NCI-H748 (cell line): Measurements from ENCODE around the gene SLC8A1.

Experiments used
- DNase-seq: peaks from one replicate; lab custom pipeline; 2025; ENCODE audit not compliant: unreplicated experiment; lab: John Stamatoyannopoulos, UW

Gene SLC8A1

DNA sequence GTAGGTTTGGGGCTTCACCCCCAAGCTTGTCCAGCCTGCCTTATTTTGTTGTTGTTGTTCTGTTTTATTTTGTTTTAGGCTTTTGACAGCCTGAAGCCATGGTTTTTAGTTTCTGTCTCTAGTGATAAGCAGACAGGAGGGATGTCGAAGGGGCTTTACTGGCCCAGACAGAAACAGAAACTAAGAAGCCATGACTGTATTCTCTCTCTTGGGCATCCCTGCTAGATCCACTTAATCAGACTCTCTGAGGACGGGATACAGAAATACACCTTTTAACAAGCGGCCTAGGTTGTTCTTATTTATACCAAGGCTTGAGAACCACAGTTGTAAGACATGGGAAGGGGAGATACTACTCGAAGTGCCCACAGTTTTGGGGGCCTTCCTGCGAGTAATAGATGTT is 330.9 kb downstream of the SLC8A1 start:
- DNase-seq = no peak

GRCh38 chr2:40120026-40120425 is 331.9 kb downstream of the SLC8A1 start:
- DNase-seq = no peak

- DNase-seq = peak; percentile 59
Observed at GRCh38 chr2:40118622-40119021, 333.3 kb downstream of the SLC8A1 start.

- no peak for DNase-seq
Observed at GRCh38 chr2:40115894-40116293, 336.0 kb downstream of the SLC8A1 start.

DNA sequence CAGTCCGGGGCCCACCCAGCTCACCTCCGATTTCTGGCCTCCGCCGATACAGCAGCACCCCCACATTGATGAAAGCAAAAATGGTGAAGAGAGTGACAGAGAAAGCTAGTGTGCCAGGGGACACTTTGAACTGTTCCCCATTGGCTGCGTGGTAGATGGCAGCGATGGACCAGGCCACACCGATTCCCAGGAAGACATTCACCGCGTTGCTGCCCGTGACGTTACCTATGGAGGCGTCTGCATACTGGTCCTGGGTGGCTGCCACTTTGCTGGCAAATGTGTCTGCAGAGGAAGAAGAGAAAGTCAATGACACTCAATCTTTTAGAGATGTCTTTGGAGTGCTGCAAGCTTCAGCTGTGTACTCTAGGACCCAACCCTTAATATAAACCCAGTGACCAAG is 336.5 kb downstream of the SLC8A1 start:
- no peak for DNase-seq

- DNase-seq = peak; percentile 2
Observed at GRCh38 chr2:40113997-40114396, 337.9 kb downstream of the SLC8A1 start.

DNA sequence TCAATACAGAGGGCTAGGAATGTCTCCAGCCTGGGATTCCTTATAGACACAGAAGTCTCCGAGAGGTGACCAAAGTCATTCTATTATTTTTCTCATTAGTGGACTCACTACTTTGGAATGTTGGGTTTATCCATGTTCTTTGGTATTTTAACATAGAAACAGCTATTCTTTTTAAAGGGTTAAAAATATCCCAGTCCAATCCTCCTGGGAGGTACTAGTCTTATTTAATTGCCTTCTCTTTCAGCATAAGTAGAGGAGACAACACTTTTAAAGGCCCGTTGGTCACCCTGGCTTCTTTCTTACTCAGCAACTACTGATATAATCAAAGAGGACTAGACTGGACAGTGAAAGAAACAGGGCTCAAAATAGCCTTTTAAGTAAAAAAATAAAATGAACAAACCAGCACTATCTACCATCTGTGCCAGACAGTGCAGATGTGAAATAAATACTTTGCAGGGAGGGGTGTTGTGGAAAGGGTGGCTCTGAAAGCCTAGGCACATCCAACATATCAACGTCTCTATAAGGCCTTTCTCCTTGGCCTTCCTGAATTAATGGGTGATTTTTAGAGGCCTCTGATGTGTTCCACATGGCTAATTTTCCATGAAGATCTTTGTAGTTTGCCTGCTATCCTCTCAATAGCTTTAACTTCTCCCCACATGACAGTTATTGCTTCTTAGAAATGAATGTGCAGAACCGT is 338.5 kb downstream of the SLC8A1 start:
- DNase-seq = no peak

DNA sequence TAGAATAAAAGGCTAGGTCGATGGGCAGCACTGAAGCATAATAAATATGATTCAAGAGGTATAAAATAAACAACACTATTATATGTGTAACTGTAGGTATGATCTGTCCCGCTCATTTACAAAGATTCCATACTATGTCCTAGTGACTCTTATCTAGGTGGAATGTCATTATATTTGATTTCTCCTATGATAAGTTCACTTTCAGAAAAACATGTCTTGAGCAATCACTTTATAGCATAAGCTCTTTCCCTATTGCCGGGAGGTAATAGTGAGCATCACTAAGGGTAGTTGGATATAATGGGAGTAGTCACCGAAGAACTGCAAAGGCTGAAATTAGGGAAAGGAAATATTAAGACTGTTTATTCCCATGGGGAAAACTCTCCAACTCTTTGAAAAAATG is 342.5 kb downstream of the SLC8A1 start:
- no peak for DNase-seq

DNA sequence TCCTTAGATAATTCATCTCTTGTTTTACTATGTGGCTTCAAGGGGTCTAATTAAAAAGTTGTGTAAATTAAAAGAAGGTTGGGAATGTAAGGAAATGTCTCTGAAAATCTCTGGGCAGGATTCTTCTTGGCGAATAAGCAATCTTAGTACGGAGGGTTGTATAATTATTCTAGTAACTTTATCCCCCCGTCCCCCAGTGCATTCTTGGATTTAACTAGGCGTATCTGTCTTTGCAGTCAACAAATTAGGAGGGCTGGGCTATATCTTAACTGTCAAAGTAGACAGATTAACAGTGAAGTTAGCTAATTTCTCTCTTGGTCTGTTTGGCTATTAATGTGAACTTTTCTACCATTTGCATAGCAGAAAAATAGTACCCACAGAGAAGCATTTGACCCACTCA is 343.0 kb downstream of the SLC8A1 start:
- DNase-seq = no peak

DNA sequence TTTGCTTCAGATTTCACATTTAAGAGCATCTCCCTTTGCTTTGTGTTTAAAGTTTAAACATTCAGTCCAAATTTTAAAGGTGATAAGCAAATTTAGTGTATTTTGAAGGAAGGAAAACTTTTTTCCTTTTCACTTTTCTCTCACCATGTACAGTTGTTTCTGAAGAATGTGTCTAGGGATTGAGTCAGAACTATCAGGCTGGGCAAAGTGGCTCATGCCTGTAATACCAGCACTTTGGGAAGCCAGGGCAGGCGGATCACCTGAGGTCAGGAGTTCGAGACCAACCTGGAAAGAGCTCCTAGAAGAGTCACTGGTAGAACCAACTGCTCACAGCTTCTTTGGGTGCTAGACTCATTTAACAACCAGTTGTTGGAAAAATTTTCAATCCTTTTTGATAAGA is 345.8 kb downstream of the SLC8A1 start:
- DNase-seq = no peak

DNA sequence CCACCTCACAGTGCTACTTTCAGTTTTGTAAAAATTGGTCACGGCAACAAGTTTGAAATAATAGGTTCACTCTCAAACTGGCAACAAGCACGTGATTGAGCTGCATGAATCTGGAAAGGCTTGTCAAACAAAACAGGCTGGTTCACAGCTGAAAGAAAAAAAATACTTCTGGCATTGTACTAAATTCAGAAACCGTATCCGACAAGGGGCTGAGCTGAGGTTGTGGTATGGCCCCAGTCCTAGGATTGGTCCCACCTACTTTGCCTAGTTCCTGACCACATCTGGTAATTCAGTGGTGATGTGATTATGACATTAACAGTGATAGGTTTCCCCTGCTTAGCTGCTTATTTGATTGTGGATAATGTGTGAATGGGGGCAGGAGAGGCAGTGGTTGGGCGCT is 346.3 kb downstream of the SLC8A1 start:
- no peak for DNase-seq

- DNase-seq = no peak
Observed at GRCh38 chr2:40103590-40103989, 348.3 kb downstream of the SLC8A1 start.

GRCh38 chr2:40103163-40103562 is 348.7 kb downstream of the SLC8A1 start:
- DNase-seq = no peak

GRCh38 chr2:40102447-40102846 is 349.4 kb downstream of the SLC8A1 start:
- DNase-seq = no peak

DNA sequence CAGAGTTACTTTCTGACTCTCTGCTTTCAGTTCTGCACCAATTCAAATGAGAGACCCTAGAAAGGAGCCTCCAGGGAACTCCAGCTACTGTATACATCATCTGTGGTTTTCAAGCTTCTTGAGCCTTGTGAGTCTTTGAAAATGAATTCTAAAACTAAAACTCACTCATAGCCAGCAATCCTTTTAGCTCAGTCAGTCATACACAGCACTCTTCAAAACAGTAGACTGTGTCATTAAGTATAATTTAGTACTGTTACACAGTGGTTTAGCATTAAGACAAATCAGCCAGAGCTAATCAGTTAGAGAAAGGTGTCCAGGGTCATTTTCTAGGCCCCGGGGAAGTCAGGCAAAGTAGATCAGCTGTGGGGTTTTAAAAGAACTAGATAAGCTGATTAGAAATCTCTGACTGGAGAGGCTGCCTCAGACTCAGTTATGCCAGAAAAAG is 350.7 kb downstream of the SLC8A1 start:
- DNase-seq = peak; percentile 4

GRCh38 chr2:40100676-40101075 is 351.2 kb downstream of the SLC8A1 start:
- no peak for DNase-seq

DNA sequence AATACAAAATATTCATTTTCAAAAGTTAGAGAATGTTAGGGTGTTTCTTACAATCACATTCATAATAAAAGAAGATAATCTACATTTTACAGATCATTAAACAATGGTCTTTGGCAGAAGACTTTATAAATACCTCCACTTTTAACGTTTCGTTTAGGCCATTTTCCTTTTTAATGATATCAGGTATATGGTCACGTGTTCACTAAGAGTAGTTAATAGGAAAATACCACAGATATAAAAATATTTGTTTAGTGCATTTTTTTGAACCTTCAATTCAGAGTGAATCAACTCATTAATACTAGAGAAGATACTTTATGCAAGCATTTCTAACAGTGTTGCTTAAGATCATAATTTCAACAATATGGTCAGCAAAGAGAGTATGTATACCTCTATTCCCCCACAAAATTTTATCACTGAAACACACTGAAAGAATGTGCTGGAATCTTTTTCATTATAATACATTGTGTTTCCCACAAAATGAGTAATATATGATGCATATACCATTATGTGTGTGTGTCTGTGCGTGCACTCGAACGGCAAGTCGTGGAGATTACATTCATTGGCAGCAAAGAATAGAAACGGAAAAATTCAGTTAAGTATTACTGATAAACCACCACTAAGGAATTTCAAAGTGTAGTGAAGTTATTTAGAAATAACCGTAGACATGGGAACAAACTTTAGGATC is 353.0 kb downstream of the SLC8A1 start:
- DNase-seq = no peak

DNA sequence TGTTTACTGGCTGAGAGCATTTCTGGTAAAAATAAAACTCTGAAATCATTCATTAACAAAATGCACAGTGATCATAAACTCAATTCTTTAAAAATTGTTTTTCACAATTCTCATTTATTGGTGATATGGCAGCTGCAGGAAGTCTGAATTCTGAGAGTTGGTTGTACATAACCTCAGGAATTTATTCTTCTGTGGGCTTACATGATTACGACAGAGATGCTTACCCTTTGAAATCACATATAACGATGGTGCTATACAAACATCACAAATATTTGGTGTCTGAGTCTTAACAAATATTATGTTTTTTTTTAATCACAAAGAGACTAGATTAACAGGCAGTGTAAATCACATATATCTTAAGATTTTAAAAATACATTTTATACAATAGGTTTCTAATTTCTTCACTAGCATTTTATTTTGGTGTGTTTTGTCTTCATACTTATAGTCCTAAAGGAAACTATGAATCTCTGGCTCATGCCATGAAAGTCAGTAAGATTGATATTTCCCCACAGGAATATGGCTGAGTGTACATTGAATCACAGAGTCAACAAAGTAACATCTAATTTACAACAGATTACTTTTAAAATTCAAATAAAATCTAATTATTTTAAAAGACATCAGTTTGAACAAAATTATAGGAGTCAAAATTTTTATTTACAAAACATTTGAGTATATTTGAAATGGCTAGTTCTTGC is 354.1 kb downstream of the SLC8A1 start:
- no peak for DNase-seq

DNA sequence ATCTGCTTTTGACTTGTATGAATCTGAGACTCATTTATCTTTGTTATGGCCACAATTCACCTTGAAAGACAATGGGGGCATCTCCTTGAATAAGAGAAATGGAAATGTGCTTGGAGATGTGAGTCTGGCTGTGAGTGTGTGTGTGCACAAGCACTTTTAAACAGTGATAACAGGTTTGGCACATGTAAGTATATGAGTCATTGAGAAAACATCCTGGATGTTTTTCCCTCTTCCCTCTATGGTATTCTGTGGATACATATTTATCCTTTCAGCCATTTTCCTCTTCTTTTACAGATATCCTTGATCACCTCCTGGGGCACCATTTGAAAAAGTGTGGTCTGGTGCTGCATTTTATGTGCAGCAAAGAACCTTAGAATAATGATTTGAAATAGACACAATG is 355.5 kb downstream of the SLC8A1 start:
- peak; percentile 49 for DNase-seq

GRCh38 chr2:40095000-40095399 is 356.9 kb downstream of the SLC8A1 start:
- DNase-seq = no peak

GRCh38 chr2:40094451-40094850 is 357.4 kb downstream of the SLC8A1 start:
- DNase-seq = no peak

- DNase-seq = peak; percentile 3
Observed at GRCh38 chr2:40093021-40093675, 358.7 kb downstream of the SLC8A1 start.
